NCI-H510A treated with DMSO at 0.1 percent for 48 hours (cell line): Measurements from ENCODE around the gene MNS1.
A peak's percentile ranks its signal among the peaks of the same experiment; 100 is the strongest.
"Not testable (repeated sequence)": the region's sequence is repeated elsewhere in the genome, so short reads cannot be mapped to it uniquely, and the experiment has no call there.

Source experiments
- DNase-seq: peaks from one replicate; lab custom pipeline; 2025; lab: John Stamatoyannopoulos, UW

MNS1 gene

DNA sequence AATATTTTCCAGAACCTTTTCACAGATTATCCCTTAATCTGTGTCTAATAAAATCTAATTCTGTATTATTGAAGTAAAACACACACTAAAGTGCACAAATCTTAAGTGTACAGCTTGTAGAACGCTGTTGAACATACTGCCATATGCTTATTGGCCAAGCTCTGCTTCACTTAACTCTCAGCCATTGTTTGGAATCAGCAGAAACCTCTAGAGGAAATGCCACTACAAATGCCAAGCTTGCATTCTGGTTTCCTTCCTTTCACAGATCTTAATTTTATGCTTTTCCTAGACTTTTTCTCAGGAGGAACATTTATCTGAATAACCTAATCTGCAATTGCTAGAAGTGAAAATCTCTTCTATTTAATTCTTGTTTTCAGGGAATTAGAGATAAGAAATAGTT is 10.1 kb downstream of the MNS1 start:
- DNase-seq = no peak

- no peak for DNase-seq
Observed at GRCh38 chr15:56445746-56446145, 19.2 kb downstream of the MNS1 start.

- no peak for DNase-seq
Observed at GRCh38 chr15:56442354-56442753, 22.6 kb downstream of the MNS1 start.

DNA sequence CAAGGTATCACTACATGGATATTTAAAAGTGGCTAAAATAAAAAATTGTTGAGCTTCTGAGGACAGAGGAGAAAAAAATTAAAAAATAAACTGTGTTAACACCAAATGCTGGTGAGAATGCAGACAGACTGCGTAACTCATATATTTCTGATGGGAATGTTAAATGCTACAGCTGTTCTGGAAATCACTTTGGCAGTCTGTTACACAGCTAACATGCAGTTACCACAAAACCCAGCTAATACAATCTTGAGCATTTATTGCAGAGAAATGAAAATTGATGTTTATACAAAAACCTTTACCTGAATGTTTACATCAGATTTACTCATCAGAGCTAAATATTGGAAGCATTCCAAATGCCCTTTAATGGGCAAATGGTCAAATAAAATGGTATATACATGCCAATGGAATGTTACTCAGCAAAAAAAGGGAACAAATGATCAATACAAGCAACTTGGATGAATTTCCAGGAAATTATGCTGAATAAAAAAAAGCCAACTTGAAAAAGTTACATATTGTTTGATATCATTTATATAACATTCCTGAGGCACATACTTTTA is 24.6 kb downstream of the MNS1 start:
- DNase-seq = no peak

DNA sequence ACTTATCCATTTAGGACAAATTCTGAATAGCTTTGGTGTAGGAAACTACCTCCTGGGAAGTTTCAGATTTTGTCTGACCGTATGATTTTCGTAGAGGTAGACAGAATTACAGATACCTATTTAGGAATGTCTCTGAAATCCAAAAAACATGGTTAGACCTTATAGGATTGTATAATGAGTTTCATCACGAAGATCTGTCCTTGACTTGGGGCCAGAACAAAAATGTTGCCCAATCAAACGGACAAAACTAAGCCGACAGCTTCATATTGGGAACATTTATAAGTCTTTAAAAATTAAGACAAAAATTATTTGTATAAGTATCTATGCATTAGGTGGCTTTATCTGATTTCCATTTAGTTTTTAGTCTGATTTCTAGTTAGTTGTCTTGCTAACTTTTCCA is 32.6 kb downstream of the MNS1 start:
- DNase-seq = no peak

DNA sequence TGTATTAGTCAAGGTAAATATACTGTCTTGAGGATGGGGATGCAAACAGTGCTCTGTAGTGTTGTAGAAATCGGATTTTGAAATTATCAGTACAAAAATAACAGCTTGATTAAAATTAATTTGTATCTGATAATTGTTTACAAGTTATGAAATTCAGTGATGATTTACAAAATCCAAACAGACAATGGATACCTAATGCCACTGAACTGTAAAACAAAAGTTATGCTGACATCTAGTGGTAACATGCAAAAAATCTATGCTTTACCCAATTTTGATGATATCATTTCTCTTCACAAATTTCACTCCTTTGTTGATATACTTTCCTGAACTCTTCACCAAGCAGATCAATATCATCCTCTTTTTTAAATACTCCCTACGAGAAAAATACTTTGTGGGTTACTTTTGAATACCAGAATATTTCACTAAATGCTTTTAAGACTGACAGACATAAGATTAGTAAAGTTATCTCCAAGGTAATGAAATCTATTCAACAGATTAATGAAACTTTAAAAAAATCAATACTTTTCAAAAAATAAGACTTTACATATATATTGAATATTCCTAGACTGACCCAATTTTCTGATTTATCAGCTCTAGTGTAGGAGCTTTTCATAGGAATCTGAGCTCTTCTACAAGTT is 36.0 kb downstream of the MNS1 start:
- DNase-seq = peak; percentile 14

DNA sequence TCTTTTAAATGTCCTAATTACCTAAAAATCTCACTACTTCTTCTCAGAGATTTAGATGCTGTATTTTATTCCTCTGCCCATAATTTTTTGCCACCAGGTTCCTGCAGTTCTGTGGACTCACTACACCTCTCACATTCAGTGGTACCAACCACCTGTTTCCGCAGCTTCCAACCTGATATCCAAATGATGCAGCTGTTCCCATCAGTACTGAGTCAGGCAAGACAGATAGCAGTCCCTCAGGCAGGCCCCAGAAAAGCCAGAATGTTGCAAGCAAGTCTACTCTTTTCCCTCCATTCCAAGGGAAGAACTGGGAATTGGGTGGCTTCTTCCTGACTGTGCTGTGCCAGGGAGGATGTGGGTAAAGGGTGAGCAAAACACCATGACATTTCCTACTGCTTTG is 39.0 kb downstream of the MNS1 start:
- no peak for DNase-seq

DNA sequence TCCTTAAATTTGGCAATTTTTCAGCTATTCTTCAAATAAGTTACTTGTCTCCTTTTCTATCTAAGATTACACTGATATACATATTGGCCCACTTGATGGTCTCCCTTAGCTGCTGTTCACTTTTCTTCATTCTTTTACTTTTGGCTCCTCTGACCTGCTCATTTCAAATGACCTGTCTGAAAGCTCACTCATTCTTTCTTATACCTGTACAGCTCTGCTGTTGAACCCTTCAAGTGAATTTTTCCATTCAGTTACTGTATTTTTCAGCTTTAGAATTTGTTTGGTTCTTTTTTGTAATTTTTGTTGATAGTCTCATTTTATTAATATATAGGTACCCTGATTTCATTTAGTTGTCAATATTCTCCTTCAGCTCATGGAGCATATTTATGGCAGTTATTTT is 39.7 kb downstream of the MNS1 start:
- no peak for DNase-seq

GRCh38 chr15:56413114-56413733 is 51.7 kb downstream of the MNS1 start:
- DNase-seq = not testable (repeated sequence)

DNA sequence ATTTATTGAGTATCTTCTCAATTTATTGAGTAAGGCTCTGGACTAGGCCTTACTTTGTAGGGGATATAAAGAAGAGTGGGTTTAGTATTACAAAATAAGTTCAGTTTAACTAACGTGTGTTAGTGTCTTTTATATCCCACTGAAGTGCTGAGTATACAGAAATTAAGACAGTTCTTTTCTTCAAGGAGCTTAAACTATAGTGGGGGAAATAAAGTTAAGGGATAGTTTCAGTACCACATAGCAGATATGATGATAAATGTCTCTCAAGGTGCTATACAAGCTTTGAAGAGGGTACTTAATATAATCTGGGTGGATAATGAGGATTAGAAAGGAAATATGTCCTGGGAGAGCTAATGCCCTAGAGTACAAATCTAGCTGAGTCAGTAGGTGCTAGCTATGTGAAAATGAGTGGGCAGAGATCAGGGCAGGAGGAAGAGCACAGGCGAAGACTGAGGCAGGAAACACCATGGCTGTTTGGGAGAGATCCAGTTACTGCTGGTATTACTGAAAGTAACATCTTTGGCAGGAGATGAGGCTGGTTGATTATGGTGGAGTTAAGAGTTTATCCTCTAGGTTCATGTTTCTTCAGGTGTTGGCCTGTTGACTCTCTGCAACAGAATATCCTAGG is 53.7 kb downstream of the MNS1 start:
- no peak for DNase-seq

GRCh38 chr15:56410721-56411120 is 54.2 kb downstream of the MNS1 start:
- DNase-seq = no peak

- DNase-seq = not testable (repeated sequence)
Observed at GRCh38 chr15:56399209-56399608, 65.7 kb downstream of the MNS1 start.

DNA sequence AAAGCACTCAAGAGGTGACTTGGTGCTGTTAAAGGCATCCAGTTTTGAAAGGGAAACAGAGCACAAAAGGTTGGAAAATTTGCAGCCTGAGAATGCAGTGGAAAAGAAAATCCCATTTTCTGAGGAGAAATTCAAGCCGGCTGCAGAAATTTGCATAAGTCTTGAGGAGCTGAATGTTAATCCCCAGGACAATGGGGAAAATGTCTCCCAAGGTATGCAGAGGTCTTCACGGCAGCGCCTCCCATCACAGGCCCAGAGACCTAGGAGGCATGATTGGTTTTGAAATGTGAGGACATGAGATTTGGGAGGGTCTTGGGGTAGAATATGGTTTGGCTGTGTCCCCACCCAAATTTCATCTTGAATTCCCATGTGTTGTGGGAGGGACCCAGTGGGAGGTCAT is 67.6 kb downstream of the MNS1 start:
- not testable (repeated sequence) for DNase-seq

- no peak for DNase-seq
Observed at GRCh38 chr15:56394909-56395308, 70.0 kb downstream of the MNS1 start.

DNA sequence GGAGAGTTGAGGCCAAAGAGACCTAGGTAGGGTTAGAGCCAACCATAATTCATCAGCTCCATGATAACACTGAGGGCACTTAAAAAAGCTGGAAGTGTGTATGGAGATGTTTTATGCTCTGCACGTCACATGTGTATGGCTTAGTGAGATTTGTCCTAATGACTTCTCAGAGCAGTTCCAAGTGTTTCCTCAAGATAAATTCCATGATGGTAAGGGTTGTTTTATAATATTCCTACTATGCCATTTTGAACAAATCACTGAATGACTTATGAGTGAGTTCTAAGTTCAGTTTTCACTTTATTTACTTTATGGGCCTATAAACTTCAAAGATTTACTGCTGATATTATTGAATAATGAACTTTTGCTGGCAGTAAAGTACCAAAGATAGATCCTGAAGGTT is 71.7 kb downstream of the MNS1 start:
- no peak for DNase-seq

DNA sequence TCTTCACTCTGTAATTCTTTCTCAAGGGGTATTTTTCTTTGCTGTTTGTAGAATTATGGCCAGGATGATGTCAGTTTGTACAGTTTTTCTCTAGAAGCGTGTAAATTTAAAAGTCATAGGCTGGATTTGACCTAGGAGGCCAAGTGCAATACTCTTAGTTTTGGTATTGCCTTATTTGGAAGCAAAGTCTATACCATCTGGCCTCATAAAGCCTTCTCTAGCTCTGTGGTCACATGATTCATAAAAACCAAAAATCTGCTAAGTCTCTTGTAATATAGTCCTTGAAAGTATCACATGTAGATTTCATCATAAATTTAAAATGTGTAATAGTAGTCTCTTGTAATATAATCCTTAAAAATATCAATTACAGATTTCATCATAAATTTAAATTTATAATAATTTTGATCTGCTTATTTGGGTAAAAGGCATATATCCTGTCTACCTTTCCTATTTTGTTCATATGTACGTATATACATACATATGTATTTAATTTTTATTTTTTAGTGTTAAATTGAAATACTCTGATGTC is 74.1 kb downstream of the MNS1 start:
- no peak for DNase-seq

GRCh38 chr15:56385908-56386307 is 79.0 kb downstream of the MNS1 start:
- no peak for DNase-seq

DNA sequence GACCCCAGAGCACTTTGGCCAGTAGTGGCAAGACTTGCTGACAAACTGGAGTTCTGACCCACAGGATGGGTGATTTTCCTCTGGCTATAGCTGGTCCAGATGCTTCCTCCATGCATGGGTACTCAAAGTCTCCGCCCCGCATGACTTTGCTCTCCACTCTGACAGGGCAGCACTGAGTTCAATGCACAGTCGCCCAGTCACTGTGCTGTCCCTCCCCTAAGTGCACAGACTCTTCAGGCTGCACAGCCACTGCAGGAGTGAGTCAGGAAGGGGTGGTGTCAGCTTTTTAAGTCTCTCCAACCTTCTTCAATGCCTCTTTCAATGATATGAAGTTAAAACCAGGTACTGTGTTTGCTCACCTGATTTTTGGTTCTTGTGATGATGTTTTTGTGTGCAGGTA is 81.9 kb downstream of the MNS1 start:
- DNase-seq = no peak
